GM19240 (cell line): Measurements from ENCODE around the gene TSHZ1.

ENCODE experiments used
- DNase-seq: peaks from one replicate; pipeline ENCODE4 v3.0.0; 2011; ENCODE audit warnings: low spot score; ENCODE audit not compliant: insufficient read length

The TSHZ1 gene

DNA sequence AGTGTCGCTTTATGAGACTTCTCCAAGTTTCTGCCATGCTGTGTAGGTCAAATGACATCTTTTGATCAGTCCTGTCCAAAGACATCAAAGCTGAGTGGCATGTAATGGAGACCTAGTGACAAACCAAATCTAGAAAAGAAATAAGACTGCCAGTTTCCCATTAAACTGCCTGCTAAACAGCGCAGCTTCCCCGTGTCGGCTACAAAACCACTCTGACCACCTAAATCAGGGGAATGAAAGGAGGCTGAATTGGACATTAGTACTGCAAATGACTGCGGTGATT lies 57.7 kb downstream of the TSHZ1 start:
- no peak for DNase-seq

GRCh38 chr18:75269124-75269680 lies 58.6 kb downstream of the TSHZ1 start:
- DNase-seq: no peak

DNA sequence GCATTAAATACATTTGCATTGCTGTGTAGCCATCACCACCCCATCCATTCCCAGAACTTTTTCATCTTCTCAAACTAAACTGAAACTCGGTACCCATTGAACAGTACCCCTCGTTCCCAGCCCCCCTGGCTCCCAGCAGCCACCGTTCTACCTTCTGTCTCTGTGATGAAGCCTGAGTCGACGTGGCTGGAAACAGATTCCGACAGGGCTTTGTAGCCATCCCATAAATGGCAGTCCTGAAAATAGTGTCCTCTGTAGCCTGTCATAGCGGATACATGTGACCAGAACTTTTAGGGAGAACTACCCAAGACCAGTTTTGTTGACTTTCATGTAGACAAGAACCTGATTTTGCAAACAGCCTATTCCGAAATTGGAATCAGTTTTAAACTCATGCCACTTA lies 59.1 kb downstream of the TSHZ1 start:
- no peak for DNase-seq

GRCh38 chr18:75271952-75272351 lies 61.4 kb downstream of the TSHZ1 start:
- DNase-seq: no peak

DNA sequence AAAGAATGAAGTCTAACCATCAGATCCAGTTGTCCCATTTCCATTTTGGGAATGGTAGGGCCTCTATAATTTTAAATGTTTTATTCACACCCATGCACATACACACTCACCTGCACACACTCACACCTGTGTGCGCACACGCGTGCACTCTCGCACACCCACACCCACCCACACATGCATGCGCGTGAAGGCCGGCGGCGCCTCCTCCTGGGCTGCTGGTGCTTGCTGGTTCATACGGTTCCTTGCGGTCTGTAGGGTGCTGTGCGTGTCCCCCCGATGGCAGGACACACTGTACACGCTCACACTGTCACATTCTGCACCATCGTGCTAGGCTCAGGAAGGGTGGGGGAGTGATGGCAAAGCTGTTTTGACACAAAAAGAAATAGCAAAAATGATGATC lies 63.2 kb downstream of the TSHZ1 start:
- no peak for DNase-seq

GRCh38 chr18:75275226-75275625 lies 64.6 kb downstream of the TSHZ1 start:
- no peak for DNase-seq

GRCh38 chr18:75276818-75277609 lies 66.4 kb downstream of the TSHZ1 start:
- no peak for DNase-seq

GRCh38 chr18:75277610-75277928 lies 67.0 kb downstream of the TSHZ1 start:
- DNase-seq: no peak

- DNase-seq: no peak
Observed at GRCh38 chr18:75279381-75279780, 68.8 kb downstream of the TSHZ1 start.

GRCh38 chr18:75280427-75281280 lies 70.1 kb downstream of the TSHZ1 start:
- DNase-seq: no peak

DNA sequence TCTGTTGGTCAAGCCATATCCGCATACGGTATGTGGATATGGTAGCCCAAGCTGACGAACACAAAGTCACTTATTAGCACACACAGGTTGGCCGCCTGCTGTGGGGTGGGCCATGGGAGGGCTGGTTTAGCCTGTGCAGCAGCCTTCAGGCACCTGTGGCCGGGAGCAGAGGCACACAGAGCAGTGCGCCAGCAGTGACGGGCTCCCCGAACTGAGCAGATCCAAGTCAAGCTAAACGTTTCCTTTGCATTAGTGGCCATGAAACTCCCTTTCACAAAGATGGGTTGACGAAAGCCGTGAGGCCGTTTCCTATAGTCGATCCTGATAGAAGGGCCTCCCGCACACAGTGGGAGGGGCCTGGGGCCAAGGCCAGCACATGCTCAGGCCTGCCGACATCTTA lies 72.1 kb downstream of the TSHZ1 start:
- DNase-seq: no peak

- no peak for DNase-seq
Observed at GRCh38 chr18:75283731-75284130, 73.1 kb downstream of the TSHZ1 start.

DNA sequence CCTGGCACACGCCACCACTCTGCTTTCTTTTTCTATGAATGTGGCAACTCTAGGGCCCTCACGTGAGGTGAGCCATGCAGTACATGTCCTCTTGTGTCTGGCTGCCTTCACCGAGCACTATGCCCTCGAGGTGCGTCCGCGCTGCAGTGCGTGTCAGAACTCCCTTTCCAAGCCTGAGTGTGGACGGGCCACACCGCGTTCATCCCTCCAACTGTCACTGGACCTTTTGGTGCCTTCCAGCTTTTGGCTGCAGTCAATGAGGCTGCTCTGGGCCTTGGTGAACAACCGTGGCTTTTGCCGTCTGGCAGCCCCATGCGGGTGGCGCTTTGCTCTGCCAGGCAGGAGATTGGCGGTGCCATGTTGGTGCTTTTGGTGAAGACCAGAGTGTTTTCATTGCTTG lies 74.0 kb downstream of the TSHZ1 start:
- no peak for DNase-seq

DNA sequence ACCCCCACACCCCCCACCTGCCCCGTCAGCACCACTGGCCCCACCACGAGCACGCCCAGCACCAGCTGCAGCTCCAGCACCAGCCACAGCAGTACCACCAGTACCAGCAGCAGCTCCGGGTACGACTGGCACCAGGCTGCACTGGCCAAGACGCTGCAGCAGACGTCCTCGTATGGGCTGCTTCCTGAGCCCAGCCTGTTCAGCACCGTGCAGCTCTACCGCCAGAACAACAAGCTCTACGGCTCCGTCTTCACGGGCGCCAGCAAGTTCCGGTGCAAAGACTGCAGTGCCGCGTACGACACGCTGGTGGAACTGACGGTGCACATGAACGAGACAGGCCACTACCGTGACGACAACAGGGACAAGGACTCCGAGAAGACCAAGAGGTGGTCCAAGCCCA lies 75.3 kb downstream of the TSHZ1 start:
- DNase-seq: no peak

- DNase-seq: no peak
Observed at GRCh38 chr18:75287006-75287405, 76.4 kb downstream of the TSHZ1 start.

GRCh38 chr18:75287700-75288099 lies 77.1 kb downstream of the TSHZ1 start:
- DNase-seq: no peak

DNA sequence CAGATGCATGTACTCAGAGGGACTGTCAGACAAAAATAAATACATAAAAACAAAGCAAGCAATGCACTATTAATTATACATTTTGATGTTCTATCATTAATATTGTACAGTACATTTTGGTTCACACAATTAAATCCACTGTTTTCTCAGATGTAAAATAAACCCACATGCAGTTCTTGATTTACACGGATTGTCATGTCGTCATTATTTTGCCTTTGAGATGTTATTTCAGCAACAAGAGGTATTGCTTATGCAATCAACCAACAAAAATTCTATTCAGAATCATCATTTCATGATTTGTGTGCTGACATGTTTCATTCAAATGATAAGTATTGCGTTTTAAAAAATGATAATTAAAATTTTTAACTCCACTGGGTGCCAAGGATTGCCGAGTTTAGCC lies 79.2 kb downstream of the TSHZ1 start:
- DNase-seq: no peak

DNA sequence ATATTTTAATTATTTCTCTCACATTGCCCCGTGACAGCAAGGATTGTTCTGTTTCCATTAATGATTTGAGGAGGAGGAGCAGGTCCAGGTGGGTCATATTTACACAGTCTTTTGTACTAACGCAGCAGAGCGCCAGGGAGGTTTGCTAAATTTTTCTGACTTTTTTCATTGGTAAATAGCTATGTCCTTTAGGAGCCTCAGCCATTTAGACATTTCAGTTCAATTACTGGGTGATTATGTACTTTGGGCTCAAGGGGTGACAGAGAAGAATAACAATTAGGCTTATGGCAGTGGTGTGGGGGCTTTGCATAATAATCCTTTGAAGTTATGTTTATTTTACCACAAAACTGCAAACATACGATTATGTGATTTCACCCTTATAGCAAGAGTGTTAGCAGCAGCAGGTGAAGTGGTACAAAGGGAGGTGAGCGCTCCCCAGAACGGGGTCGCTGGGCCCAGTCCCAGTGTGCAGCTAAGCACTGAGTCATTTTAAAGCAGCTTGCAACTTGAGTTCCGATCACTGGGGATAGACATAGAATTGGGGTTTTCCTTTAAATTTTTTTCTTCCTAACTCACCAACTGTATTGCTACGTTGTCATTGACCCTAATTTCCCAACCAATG lies 80.3 kb downstream of the TSHZ1 start:
- DNase-seq: no peak

- no peak for DNase-seq
Observed at GRCh38 chr18:75291460-75291859, 80.9 kb downstream of the TSHZ1 start.

- no peak for DNase-seq
Observed at GRCh38 chr18:75293591-75293990, 83.0 kb downstream of the TSHZ1 start.

DNA sequence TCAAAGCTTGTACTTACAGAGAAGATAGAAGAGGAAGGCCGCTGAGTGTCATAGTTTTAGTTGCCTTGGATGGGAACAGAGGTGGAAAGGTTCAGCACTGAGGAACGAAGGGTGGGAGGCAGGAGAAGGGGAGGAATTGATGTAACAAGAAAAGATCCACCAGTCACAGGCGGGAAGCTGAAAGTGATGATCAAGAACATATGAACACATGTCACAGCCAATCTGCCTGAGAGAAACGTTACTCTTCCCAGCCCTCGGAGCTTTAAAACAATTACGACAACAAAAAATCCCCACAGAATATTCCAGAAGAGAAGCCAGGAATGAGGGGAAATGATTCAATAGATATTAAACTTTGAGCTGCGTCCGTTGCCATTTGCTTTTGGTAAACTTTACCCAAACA lies 87.1 kb downstream of the TSHZ1 start:
- DNase-seq: no peak
